ENCODE data around the gene ZNF304. TPM values are rescaled to one million over a fixed set of nuclear protein-coding genes. Genes with fewer than 3 reads are reported as not detected.

ZNF304 gene
- total and polyA plus RNA-seq, 2 of the 13 experiments (the other 11 are each of a cell fraction or from before 2014, with no cell fraction given), result 3.4 to 8.0 TPM

GRCh38 chr19:57362997-57363687 lies 12.1 kb downstream of the ZNF304 start, which contains the start of the genes TRAPPC2B and ZNF547 (continued):
- no peak for TF ChIP-seq MAZ (IDR thresholded peaks at IDR 0.05; ENCODE audit: borderline replicate concordance, low read depth, low read length)
- peak; percentile 73 for TF ChIP-seq MAZ (CRISPR knock-in tag; IDR thresholded peaks at IDR 0.05; ENCODE audit: low read depth)
- no peak for TF ChIP-seq ZNF576 (CRISPR knock-in tag; IDR thresholded peaks at IDR 0.05)
- TF ChIP-seq, protein P1, sequence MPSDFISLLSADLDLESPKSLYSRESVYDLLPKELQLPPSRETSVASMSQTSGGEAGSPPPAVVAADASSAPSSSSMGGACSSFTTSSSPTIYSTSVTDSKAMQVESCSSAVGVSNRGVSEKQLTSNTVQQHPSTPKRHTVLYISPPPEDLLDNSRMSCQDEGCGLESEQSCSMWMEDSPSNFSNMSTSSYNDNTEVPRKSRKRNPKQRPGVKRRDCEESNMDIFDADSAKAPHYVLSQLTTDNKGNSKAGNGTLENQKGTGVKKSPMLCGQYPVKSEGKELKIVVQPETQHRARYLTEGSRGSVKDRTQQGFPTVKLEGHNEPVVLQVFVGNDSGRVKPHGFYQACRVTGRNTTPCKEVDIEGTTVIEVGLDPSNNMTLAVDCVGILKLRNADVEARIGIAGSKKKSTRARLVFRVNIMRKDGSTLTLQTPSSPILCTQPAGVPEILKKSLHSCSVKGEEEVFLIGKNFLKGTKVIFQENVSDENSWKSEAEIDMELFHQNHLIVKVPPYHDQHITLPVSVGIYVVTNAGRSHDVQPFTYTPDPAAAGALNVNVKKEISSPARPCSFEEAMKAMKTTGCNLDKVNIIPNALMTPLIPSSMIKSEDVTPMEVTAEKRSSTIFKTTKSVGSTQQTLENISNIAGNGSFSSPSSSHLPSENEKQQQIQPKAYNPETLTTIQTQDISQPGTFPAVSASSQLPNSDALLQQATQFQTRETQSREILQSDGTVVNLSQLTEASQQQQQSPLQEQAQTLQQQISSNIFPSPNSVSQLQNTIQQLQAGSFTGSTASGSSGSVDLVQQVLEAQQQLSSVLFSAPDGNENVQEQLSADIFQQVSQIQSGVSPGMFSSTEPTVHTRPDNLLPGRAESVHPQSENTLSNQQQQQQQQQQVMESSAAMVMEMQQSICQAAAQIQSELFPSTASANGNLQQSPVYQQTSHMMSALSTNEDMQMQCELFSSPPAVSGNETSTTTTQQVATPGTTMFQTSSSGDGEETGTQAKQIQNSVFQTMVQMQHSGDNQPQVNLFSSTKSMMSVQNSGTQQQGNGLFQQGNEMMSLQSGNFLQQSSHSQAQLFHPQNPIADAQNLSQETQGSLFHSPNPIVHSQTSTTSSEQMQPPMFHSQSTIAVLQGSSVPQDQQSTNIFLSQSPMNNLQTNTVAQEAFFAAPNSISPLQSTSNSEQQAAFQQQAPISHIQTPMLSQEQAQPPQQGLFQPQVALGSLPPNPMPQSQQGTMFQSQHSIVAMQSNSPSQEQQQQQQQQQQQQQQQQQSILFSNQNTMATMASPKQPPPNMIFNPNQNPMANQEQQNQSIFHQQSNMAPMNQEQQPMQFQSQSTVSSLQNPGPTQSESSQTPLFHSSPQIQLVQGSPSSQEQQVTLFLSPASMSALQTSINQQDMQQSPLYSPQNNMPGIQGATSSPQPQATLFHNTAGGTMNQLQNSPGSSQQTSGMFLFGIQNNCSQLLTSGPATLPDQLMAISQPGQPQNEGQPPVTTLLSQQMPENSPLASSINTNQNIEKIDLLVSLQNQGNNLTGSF (CRISPR knock-in tag; IDR thresholded peaks at IDR 0.05), result no peak
- TF ChIP-seq, protein P2, sequence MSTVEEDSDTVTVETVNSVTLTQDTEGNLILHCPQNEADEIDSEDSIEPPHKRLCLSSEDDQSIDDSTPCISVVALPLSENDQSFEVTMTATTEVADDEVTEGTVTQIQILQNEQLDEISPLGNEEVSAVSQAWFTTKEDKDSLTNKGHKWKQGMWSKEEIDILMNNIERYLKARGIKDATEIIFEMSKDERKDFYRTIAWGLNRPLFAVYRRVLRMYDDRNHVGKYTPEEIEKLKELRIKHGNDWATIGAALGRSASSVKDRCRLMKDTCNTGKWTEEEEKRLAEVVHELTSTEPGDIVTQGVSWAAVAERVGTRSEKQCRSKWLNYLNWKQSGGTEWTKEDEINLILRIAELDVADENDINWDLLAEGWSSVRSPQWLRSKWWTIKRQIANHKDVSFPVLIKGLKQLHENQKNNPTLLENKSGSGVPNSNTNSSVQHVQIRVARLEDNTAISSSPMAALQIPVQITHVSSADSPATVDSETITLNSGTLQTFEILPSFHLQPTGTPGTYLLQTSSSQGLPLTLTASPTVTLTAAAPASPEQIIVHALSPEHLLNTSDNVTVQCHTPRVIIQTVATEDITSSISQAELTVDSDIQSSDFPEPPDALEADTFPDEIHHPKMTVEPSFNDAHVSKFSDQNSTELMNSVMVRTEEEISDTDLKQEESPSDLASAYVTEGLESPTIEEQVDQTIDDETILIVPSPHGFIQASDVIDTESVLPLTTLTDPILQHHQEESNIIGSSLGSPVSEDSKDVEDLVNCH (CRISPR knock-in tag; IDR thresholded peaks at IDR 0.05), result no peak
- TF ChIP-seq THAP9 (CRISPR knock-in tag; IDR thresholded peaks at IDR 0.05; ENCODE audit: borderline replicate concordance), result peak; percentile 89
- TF ChIP-seq MIXL1 (CRISPR knock-in tag; IDR thresholded peaks at IDR 0.05), result peak; percentile 78
- peak; percentile 65 for TF ChIP-seq IKZF4 (CRISPR knock-in tag; IDR thresholded peaks at IDR 0.05; ENCODE audit: borderline replicate concordance, low read depth, not compliant biosample characterization)
- TF ChIP-seq, protein P3, sequence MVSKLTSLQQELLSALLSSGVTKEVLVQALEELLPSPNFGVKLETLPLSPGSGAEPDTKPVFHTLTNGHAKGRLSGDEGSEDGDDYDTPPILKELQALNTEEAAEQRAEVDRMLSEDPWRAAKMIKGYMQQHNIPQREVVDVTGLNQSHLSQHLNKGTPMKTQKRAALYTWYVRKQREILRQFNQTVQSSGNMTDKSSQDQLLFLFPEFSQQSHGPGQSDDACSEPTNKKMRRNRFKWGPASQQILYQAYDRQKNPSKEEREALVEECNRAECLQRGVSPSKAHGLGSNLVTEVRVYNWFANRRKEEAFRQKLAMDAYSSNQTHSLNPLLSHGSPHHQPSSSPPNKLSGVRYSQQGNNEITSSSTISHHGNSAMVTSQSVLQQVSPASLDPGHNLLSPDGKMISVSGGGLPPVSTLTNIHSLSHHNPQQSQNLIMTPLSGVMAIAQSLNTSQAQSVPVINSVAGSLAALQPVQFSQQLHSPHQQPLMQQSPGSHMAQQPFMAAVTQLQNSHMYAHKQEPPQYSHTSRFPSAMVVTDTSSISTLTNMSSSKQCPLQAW (CRISPR knock-in tag; IDR thresholded peaks at IDR 0.05), result peak; percentile 92
- TF ChIP-seq ZKSCAN5 (CRISPR knock-in tag; IDR thresholded peaks at IDR 0.05), result no peak
- TF ChIP-seq CC2D1A (CRISPR knock-in tag; IDR thresholded peaks at IDR 0.05), result no peak
- TF ChIP-seq CBFB (CRISPR knock-in tag; IDR thresholded peaks at IDR 0.05), result no peak; the same call in 1 of the 2 replicates
- peak; percentile 26; the same call in 1 of the 2 replicates for TF ChIP-seq ZMAT3 (CRISPR knock-in tag; conservative IDR thresholded peaks at IDR 0.05)
- no peak for TF ChIP-seq ZNF83 (CRISPR knock-in tag; IDR thresholded peaks at IDR 0.05; ENCODE audit: borderline replicate concordance)

All from HepG2 (cell line).